GM12878 (cell line): Measurements from ENCODE around the gene MAGIX. TPM values are rescaled to one million over a fixed set of nuclear protein-coding genes. Genes with fewer than 3 reads are reported as not detected.
"Not testable (repeated sequence)": the region's sequence is repeated elsewhere in the genome, so short reads cannot be mapped to it uniquely, and the experiment has no call there.

ENCODE experiments used
- ATAC-seq: fragments of 200-7000 bp; cut with Tn5 transposase; 3 replicates; pipeline ENCODE4 v1.9.1; 2020; ENCODE audit warnings: mild to moderate bottlenecking, moderate library complexity
- BruUV-seq: library from RNA; stranded (reverse); fragments of 400-500 nt; replicated peaks from 2 replicates; lab custom pipeline; 2021; lab: Mats Ljungman, UMichigan
- CTCF ChIA-PET: fragments of 300-600 bp; sonication (Branson Sonifier 250); formaldehyde crosslinking; extraction: SDS; loops from one replicate; lab custom pipeline; 2021; ENCODE audit warnings: inconsistent platforms; lab: Yijun Ruan, JAX
- POLR2A ChIA-PET: fragments of 350-600 bp; formaldehyde crosslinking; extraction: SDS; loops from one replicate; lab custom pipeline; 2021; ENCODE audit warnings: inconsistent platforms; lab: Charles Lee
- RAD21 ChIA-PET: fragments of 300-600 bp; sonication (Branson Sonifier 250); formaldehyde crosslinking; loops from one replicate; lab custom pipeline; 2023; ENCODE audit warnings: antibody characterized with exemption; ENCODE audit not compliant: unreplicated experiment; lab: Charles Lee
- SMC1A ChIA-PET: fragments of 300-600 bp; sonication (Branson Sonifier 250); formaldehyde crosslinking; loops from one replicate; lab custom pipeline; 2023; ENCODE audit not compliant: unreplicated experiment, uncharacterized antibody; lab: Charles Lee
- DNase-seq: peaks from one replicate; pipeline ENCODE4 v3.0.0-alpha.2; 2011; ENCODE audit warnings: low read depth, low spot score
- FAIRE-seq: peaks from 3 replicates; lab custom pipeline; 2011; peaks lifted over from hg19 to GRCh38; lab: Jason Lieb, UNC
- H2AFZ ChIP-seq: 2 replicates; pipeline ENCODE4 v1.6.0; 2011; ENCODE audit warnings: low read depth, low read length, control low read depth; ENCODE audit not compliant: control insufficient read depth
- H3K27ac ChIP-seq: 2 replicates; pipeline ENCODE4 v1.5.1; 2011; ENCODE audit warnings: control low read depth; ENCODE audit not compliant: control insufficient read depth, insufficient read depth
- H3K27me3 ChIP-seq, 2 experiments: replicated peaks in 1 of 2; 2 replicates each; pipeline versions ENCODE4 v1.6.0 to v1.6.1; 2011; ENCODE audit warnings: low read length in 1 of 2; ENCODE audit not compliant: control insufficient read depth in 2 of 2, insufficient read depth in 2 of 2
- H3K36me3 ChIP-seq, 2 experiments: 2 replicates each; pipeline ENCODE4 v1.5.1; 2011; ENCODE audit warnings: low read length in 1 of 2; ENCODE audit not compliant: control insufficient read depth in 2 of 2, insufficient read depth in 2 of 2
- H3K4me1 ChIP-seq: 2 replicates; pipeline ENCODE4 v1.6.1; 2011; ENCODE audit warnings: mild to moderate bottlenecking, low read length, moderate library complexity, mixed read lengths; ENCODE audit not compliant: control insufficient read depth, insufficient read depth
- H3K4me2 ChIP-seq: 2 replicates; pipeline ENCODE4 v1.6.0; 2011; ENCODE audit warnings: control low read depth; ENCODE audit not compliant: control insufficient read depth, insufficient read depth
- H3K4me3 ChIP-seq: fragments of 200-600 bp; sonication (generic); 2 replicates; pipeline ENCODE4 v1.5.1; 2016
- H3K79me2 ChIP-seq: 2 replicates; pipeline ENCODE4 v1.6.0; 2011; ENCODE audit warnings: low read length; ENCODE audit not compliant: control insufficient read depth, insufficient read depth
- H3K9ac ChIP-seq: 2 replicates; pipeline ENCODE4 v1.8.0; 2011; ENCODE audit warnings: low read length, control low read depth, mixed read lengths; ENCODE audit not compliant: control insufficient read depth, insufficient read depth
- H3K9me3 ChIP-seq: replicated peaks from 3 replicates; pipeline ENCODE4 v1.5.1; 2011; ENCODE audit warnings: mild to moderate bottlenecking, low read length; ENCODE audit not compliant: control insufficient read depth, insufficient read depth
- H4K20me1 ChIP-seq: 2 replicates; pipeline ENCODE4 v1.6.0; 2011; ENCODE audit not compliant: control insufficient read depth, insufficient read depth
- EGR1 ChIP-seq, 2 experiments: IDR thresholded peaks; 1 replicate in 1 of 2; 2 replicates in 1 of 2; pipeline ENCODE4 v1.6.1; 2011 to 2012; ENCODE audit warnings: low read depth in 2 of 2, low read length in 2 of 2, borderline replicate concordance in 1 of 2, mild to moderate bottlenecking in 1 of 2, moderate library complexity in 1 of 2
- ETV6 ChIP-seq, 2 experiments: fragments of 450-650 bp in 1 of 2; IDR thresholded peaks in 1 of 2; conservative IDR thresholded peaks in 1 of 2; 2 replicates each; pipeline ENCODE4 v1.6.1; 2014; ENCODE audit warnings: antibody characterized with exemption in 1 of 2, borderline replicate concordance in 1 of 2, low read depth in 1 of 2, mild to moderate bottlenecking in 1 of 2, moderate library complexity in 1 of 2
- HCFC1 ChIP-seq: fragments of 150-350 bp; IDR thresholded peaks from 2 replicates; pipeline ENCODE4 v1.6.1; 2014; ENCODE audit warnings: low read length
- HDGF ChIP-seq: fragments of 450-650 bp; IDR thresholded peaks from 2 replicates; pipeline ENCODE4 v1.6.1; 2016; ENCODE audit warnings: antibody characterized with exemption
- NFYA ChIP-seq: IDR thresholded peaks from 2 replicates; pipeline ENCODE4 v1.6.1; 2011; ENCODE audit warnings: low read depth, mild to moderate bottlenecking, low read length, improper control_type of control experiment, borderline replicate concordance
- POLR2AphosphoS2 ChIP-seq: IDR thresholded peaks from 2 replicates; pipeline ENCODE4 v1.6.1; 2011; ENCODE audit warnings: low read depth, mild to moderate bottlenecking, low read length, improper control_type of control experiment, moderate library complexity
- RAD51 ChIP-seq: fragments of 450-650 bp; IDR thresholded peaks from 2 replicates; pipeline ENCODE4 v1.6.1; 2016; ENCODE audit warnings: moderate library complexity, mild to moderate bottlenecking, inconsistent platforms
- SREBF2 ChIP-seq: IDR thresholded peaks from 2 replicates; pipeline ENCODE4 v1.6.1; 2012; ENCODE audit warnings: mild to moderate bottlenecking, low read length
- TAF1 ChIP-seq: IDR thresholded peaks from 2 replicates; pipeline ENCODE4 v1.6.1; 2011; ENCODE audit warnings: mild to moderate bottlenecking, low read depth, low read length, borderline replicate concordance
- ZNF274 ChIP-seq: IDR thresholded peaks from one replicate; pipeline ENCODE4 v1.8.0; 2011; ENCODE audit not compliant: insufficient read length, insufficient read depth
- WGBS: methylation state at CpG from one replicate; pipeline ENCODE4 v1.1.6; 2016; ENCODE audit warnings: low lambda C conversion rate; ENCODE audit not compliant: insufficient replicate concordance, insufficient coverage; ENCODE audit errors: missing lambda C conversion rate; 5-methylcytosine and 5-hydroxymethylcytosine counted together
- in situ Hi-C: fragments of 300-500 bp; cut with MboI; formaldehyde crosslinking; loops from 9 replicates; pipeline ENCODE4 v1.14.3; 2018; ENCODE audit warnings: mixed read lengths
- intact Hi-C: fragments of 100-400 bp; cut with micrococcal nuclease; formaldehyde crosslinking; loops from one replicate; pipeline ENCODE4 v1.14.2; 2022; ENCODE audit not compliant: unreplicated experiment
- polyA plus RNA-seq, 11 experiments: library from polyadenylated mRNA; depleted of rRNA in 4 of 11; unstranded in 6 of 11; stranded (reverse) in 5 of 11; fragments of >200 nt; fragmentation: Nextera tagmentation in 4 of 11; fragmentation: Illumina TruSeq in 1 of 11; extraction: Ambion mirVana in 4 of 11; extraction: Trizol in 1 of 11; gene quantifications; 1 replicate in 1 of 11; 2 replicates in 10 of 11; pipeline versions ENCODE4 v1.2.1 to v1.2.3, GENCODE V29; 2011 to 2016; ENCODE audit warnings: inconsistent platforms in 2 of 11, missing spikeins in 2 of 11, low read depth in 1 of 11
- total RNA-seq, 4 experiments: library from RNA; depleted of rRNA in 3 of 4; stranded (reverse); fragments of >200 nt in 3 of 4; fragmentation: Illumina TruSeq in 1 of 4; extraction: Trizol in 1 of 4; gene quantifications; 2 replicates each; pipeline versions ENCODE4 v1.2.1 to v1.2.3, GENCODE V29; 2013 to 2021
- TF ChIP-seq, protein P1 (sequence below): fragments of 150-350 bp; IDR thresholded peaks from 2 replicates; pipeline ENCODE4 v1.6.1; 2014; ENCODE audit warnings: mild to moderate bottlenecking, low read depth, low read length
- TF ChIP-seq, protein P2 (sequence below): IDR thresholded peaks from 2 replicates; pipeline ENCODE4 v1.6.1; 2012; ENCODE audit warnings: mild to moderate bottlenecking, low read depth, low read length

MAGIX gene
- total and polyA plus RNA-seq, 10 of the 15 experiments (the other 5 are each of a cell fraction or from before 2014, with no cell fraction given): 0.03 to 2.5 (median 0.82) TPM

DNA sequence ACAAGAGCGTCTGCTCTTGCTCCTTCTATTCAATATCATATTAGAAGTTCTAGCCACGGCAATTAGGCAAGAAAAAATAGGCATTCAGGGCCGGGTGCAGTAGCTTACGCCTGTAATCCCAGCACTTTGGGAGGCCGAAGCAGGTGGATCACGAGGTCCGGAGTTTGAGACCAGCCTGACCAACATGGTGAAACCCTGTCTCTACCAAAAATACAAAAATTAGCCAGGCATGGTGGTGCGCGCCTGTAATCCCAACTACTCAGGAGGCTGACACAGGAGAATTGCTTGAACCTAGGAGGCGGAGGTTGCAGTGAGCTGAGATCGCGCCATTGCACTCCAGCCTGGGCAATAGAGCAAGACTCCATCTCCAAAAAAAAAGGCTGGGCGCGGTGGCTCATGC lies 13.3 kb upstream of the MAGIX start:
- ATAC-seq, in situ Hi-C loops, H4K20me1 ChIP-seq, DNase-seq, FAIRE-seq, intact Hi-C loops, H3K9ac ChIP-seq, RAD21 ChIA-PET, H2AFZ ChIP-seq, H3K27me3 ChIP-seq, H3K9me3 ChIP-seq, H3K36me3 ChIP-seq, BruUV-seq, H3K27ac ChIP-seq, H3K4me1 ChIP-seq, H3K79me2 ChIP-seq, H3K4me2 ChIP-seq, H3K4me3 ChIP-seq: not testable (repeated sequence)
- ChIA-PET POLR2A (interaction anchor here (0.6 to 1.2 kb wide), 3 partner anchors 23 to 191 kb away, joined by 3 to 4 read pairs (median 4); no protein-coding TSS in a partner anchor), SMC1A (interaction anchor here (1.0 kb wide), 1 partner anchor 42 kb away, joined by 3 read pairs; no protein-coding TSS in a partner anchor), CTCF (interaction anchor here (0.9 kb wide), 1 partner anchor 48 kb away, joined by 3 read pairs; no protein-coding TSS in a partner anchor)
- WGBS: 79% methylated on average over 14 of the region's 14 CpGs

DNA sequence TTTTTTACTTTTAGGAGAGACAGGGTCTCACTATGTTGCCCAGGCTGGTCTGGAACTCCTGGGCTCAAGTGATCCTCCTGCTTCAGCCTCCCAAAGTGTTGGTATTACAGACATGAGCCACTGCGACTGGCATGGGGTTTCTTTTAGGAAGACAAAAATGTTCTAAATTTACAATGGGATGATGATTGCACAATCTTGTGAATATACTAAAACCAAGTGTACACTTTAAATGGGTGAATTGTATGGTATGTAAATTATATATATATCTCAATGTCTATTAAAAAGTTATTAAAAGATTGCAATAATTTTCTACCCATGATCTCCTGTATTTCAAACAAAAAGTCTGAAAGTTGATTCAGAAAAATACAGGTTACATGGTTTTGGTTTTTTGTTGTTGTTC lies 9.1 kb upstream of the MAGIX start:
- Histone ChIP-seq H3K27ac (no peak overlapping the region), H3K9me3 (no peaks in the 10 kb centered on the region), H3K9ac (no peak overlapping the region), H4K20me1 (no peaks in the 10 kb centered on the region), H3K4me2 (no peak overlapping the region), H3K36me3 (no peaks in the 10 kb centered on the region), H3K4me1 (no peaks in the 10 kb centered on the region), H3K4me3 (no peak overlapping the region), H3K79me2 (no peaks in the 10 kb centered on the region), H2AFZ (no peak overlapping the region), H3K27me3 (no peaks in the 10 kb centered on the region)
- in situ Hi-C loops: no loop called here
- no peak for DNase-seq
- ChIA-PET SMC1A (interaction anchor here (2.0 kb wide), 1 partner anchor 73 kb away, joined by 6 read pairs; the partner anchor contains the start of gene WDR45), CTCF (interaction anchor here (1.2 to 3.1 kb wide), 3 partner anchors 11 to 31 kb away, joined by 3 to 33 read pairs (median 27); no protein-coding TSS in a partner anchor), POLR2A (interaction anchor here (0.7 to 3.3 kb wide), 2 partner anchors 15 to 16 kb away, joined by 3 to 13 read pairs; no protein-coding TSS in a partner anchor), RAD21 (no interaction called here)
- no TSS peak for BruUV-seq
- intact Hi-C loops: no loop called here
- WGBS: 100% methylated on average over 1 of the region's 1 CpG
- ATAC-seq: no peak
- FAIRE-seq: no peak
- TF ChIP-seq ZNF274 (no peak), NFYA (no peak), RAD51 (no peak), HCFC1 (no peak), SREBF2 (no peak), POLR2AphosphoS2 (no peak), ETV6 (conservative IDR thresholded peaks at IDR 0.05 in 1 of 2, IDR thresholded peaks at IDR 0.05 in 1 of 2; ENCODE audit: borderline replicate concordance in 1 of 2, low read depth in 1 of 2) (no peak), HDGF (no peak), EGR1 (IDR thresholded peaks at IDR 0.05; ENCODE audit: borderline replicate concordance in 1 of 2, low read depth in 2 of 2, low read length in 2 of 2) (no peak), TAF1 (no peak)
- TF ChIP-seq, protein P1, sequence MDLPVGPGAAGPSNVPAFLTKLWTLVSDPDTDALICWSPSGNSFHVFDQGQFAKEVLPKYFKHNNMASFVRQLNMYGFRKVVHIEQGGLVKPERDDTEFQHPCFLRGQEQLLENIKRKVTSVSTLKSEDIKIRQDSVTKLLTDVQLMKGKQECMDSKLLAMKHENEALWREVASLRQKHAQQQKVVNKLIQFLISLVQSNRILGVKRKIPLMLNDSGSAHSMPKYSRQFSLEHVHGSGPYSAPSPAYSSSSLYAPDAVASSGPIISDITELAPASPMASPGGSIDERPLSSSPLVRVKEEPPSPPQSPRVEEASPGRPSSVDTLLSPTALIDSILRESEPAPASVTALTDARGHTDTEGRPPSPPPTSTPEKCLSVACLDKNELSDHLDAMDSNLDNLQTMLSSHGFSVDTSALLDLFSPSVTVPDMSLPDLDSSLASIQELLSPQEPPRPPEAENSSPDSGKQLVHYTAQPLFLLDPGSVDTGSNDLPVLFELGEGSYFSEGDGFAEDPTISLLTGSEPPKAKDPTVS: no peak
- TF ChIP-seq, protein P2, sequence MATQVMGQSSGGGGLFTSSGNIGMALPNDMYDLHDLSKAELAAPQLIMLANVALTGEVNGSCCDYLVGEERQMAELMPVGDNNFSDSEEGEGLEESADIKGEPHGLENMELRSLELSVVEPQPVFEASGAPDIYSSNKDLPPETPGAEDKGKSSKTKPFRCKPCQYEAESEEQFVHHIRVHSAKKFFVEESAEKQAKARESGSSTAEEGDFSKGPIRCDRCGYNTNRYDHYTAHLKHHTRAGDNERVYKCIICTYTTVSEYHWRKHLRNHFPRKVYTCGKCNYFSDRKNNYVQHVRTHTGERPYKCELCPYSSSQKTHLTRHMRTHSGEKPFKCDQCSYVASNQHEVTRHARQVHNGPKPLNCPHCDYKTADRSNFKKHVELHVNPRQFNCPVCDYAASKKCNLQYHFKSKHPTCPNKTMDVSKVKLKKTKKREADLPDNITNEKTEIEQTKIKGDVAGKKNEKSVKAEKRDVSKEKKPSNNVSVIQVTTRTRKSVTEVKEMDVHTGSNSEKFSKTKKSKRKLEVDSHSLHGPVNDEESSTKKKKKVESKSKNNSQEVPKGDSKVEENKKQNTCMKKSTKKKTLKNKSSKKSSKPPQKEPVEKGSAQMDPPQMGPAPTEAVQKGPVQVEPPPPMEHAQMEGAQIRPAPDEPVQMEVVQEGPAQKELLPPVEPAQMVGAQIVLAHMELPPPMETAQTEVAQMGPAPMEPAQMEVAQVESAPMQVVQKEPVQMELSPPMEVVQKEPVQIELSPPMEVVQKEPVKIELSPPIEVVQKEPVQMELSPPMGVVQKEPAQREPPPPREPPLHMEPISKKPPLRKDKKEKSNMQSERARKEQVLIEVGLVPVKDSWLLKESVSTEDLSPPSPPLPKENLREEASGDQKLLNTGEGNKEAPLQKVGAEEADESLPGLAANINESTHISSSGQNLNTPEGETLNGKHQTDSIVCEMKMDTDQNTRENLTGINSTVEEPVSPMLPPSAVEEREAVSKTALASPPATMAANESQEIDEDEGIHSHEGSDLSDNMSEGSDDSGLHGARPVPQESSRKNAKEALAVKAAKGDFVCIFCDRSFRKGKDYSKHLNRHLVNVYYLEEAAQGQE: no peak
